Hippocampal formation (tissue), 2 donors: Measurements from ENCODE around the gene FPR2.
"Not testable (repeated sequence)": the region's sequence is repeated elsewhere in the genome, so short reads cannot be mapped to it uniquely, and the experiment has no call there.

ENCODE experiments used
- DNase-seq, 2 donors: peaks; one replicate each; lab custom pipeline; 2025; lab: John Stamatoyannopoulos, UW

FPR2 gene

GRCh38 chr19:51783372-51783771 lies 22.4 kb downstream of the FPR2 start:
- DNase-seq, result no peak

GRCh38 chr19:51784109-51784785 lies 23.3 kb downstream of the FPR2 start:
- DNase-seq, result no peak

GRCh38 chr19:51784922-51785690 lies 24.1 kb downstream of the FPR2 start:
- peak in 1 of 2 donors; percentile 37 for DNase-seq

- DNase-seq, result no peak
Observed at GRCh38 chr19:51786646-51787494, 25.9 kb downstream of the FPR2 start.

- DNase-seq, result no peak
Observed at GRCh38 chr19:51788029-51788428, 27.0 kb downstream of the FPR2 start.

GRCh38 chr19:51789061-51789795 lies 28.2 kb downstream of the FPR2 start:
- no peak for DNase-seq

GRCh38 chr19:51792932-51793331 lies 32.0 kb downstream of the FPR2 start:
- no peak for DNase-seq

- no peak for DNase-seq
Observed at GRCh38 chr19:51793994-51794393, 33.0 kb downstream of the FPR2 start.

- DNase-seq, result no peak
Observed at GRCh38 chr19:51794885-51795490, 34.0 kb downstream of the FPR2 start, which contains the start of gene FPR3. Gene FPR3 (plus strand): TSS chr19:51795157. CDS start chr19:51823749, 28,592 bp downstream.

GRCh38 chr19:51796195-51796679 lies 35.3 kb downstream of the FPR2 start:
- DNase-seq, result no peak

- no peak for DNase-seq
Observed at GRCh38 chr19:51797480-51797879, 36.5 kb downstream of the FPR2 start.

GRCh38 chr19:51798062-51798461 lies 37.1 kb downstream of the FPR2 start:
- DNase-seq, result no peak

GRCh38 chr19:51799034-51799773 lies 38.2 kb downstream of the FPR2 start:
- peak; percentile 41 to 53 for DNase-seq

- no peak for DNase-seq
Observed at GRCh38 chr19:51799774-51800472, 38.9 kb downstream of the FPR2 start.

- DNase-seq, result no peak
Observed at GRCh38 chr19:51800473-51801244, 39.7 kb downstream of the FPR2 start.

GRCh38 chr19:51802775-51803174 lies 41.8 kb downstream of the FPR2 start:
- DNase-seq, result no peak

- no peak for DNase-seq
Observed at GRCh38 chr19:51803519-51803918, 42.5 kb downstream of the FPR2 start.

- peak in 1 of 2 donors; percentile 14 for DNase-seq
Observed at GRCh38 chr19:51803967-51804366, 43.0 kb downstream of the FPR2 start.

- DNase-seq, result not testable (repeated sequence)
Observed at GRCh38 chr19:51804789-51805188, 43.8 kb downstream of the FPR2 start.
